HG03439 (cell line): Measurements from ENCODE around the gene ZBTB46.
"Not testable (repeated sequence)": the region's sequence is repeated elsewhere in the genome, so short reads cannot be mapped to it uniquely, and the experiment has no call there.

Source experiments
- ATAC-seq: cut with Tn5 transposase; IDR thresholded peaks from one replicate; pipeline ENCODE4 v1.9.1; 2021; ENCODE audit warnings: mild to moderate bottlenecking, moderate library complexity; ENCODE audit not compliant: unreplicated experiment

ZBTB46 gene

GRCh38 chr20:63736893-63737694 is 94.0 kb downstream of the ZBTB46 start:
- no peak for ATAC-seq

DNA sequence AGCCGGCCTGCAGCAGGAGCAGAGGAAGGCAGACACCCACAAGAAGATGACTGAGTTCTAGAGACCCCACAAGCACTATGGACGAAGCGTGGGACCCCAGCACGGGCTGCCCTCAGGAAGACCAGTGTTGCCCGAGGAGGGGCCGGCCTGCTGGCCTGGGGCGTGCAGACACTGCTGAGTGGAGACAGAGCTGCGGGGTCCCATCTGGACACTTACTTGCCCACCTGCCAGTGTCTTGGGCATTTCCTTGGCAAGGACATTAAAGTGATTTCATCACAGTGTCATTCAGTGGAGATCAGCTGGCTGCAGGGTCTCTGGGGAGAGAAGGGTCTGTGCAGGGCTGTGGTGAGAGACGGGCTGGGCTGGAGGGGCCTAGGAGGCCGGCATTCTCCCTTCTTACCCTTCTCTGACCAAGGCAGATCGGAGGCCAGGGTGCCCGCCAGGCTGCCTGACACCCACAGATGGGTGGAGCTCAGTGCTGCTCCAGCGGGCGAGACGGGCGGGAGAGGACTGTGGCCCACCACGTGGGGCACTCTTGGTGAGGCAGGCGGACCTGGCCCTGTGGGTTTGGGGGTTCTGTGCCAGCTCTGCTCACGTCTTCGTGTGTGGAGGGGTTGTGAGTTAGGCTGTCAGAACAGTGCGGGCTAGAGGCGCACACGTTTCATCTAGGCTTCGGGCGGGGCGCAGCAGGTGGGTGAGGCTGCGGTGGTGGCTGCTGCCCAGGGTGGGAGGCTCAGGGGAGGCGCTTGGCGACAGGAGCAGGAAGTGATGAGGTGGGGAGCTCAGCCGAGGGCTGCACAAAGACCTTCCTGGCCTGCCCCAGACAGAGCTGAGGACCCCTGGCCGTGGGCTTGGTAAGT is 95.0 kb downstream of the ZBTB46 start, which contains the start of gene LIME1:
TSS of gene LIME1 (plus strand) at position 806 of the 860 bp plus-strand sequence. CDS start 886 bp downstream, outside the sequence.
- no peak for ATAC-seq

DNA sequence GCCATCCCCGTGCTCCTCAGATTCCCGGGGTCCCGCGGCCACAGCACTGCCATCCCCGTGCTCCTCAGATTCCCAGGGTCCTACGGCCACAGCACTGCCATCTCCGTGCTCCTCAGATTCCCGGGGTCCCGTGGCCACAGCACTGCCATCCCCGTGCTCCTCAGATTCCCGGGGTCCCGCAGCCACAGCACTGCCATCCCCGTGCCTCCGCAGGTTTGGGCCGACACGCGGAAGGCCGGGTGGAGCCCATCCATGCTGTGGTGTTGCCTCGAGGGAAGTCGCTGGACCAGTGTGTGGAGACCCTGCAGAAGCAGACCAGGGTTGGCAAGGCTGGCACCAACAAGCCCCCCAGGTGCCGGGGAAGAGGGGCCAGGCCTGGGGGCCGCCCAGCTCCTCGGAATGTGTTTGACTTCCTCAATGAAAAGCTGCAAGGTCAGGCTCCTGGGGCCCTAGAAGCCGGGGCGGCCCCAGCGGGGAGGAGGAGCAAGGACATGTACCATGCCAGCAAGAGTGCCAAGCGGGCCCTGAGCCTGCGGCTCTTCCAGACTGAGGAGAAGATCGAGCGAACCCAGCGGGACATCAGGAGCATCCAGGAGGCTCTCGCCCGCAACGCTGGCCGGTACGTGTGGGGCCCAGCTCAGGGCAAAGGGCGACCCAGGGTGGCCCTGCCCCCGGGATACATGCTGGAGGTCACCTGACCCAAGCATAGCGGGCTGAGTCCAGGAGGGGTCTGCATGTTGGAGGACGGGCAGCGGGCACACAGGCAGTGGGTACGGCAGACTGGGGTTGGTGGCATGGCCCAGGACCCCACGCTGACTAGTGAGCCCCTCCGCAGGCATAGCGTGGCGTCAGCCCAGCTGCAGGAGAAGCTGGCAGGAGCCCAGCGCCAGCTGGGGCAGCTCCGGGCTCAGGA is 95.9 kb downstream of the ZBTB46 start:
- no peak for ATAC-seq

DNA sequence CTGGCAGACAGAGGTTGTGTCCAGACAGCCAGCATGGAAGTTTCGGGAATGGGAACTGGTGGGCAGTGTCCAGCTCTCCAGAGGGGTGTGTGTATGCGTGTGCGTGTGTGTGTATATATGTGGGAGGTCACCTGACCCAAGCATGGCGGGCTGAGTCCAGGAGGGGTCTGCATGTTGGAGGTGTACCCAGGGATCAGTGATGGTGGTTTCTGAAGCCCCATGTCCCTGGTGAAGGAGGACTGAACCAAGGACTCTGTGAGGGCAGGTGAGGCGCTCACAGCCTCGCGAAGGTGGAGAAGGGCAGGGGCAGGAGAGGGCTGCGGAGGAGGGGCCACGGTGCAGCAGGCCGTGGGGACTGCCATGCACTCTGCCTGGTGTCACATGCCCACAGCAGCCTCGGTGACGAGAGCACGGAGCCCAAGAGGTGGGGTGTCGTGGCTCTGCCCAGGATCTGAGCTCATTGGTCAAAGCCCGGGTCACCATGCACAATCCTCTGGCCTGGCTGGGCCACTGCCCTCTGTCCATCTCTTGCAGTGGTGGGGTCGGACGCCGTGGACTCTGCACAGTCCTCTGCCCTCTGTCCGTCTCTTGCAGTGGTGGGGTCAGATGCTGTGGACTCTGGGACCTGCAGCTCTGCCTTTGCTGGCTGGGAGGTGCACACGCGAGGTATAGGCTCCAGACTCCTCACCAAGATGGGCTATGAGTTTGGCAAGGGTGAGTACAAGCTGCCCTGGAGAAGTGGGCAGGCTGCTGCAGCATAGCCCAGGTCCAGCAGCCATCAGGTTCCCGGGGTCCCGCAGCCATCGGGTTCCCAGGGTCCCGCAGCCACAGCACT is 96.7 kb downstream of the ZBTB46 start:
- ATAC-seq = no peak

DNA sequence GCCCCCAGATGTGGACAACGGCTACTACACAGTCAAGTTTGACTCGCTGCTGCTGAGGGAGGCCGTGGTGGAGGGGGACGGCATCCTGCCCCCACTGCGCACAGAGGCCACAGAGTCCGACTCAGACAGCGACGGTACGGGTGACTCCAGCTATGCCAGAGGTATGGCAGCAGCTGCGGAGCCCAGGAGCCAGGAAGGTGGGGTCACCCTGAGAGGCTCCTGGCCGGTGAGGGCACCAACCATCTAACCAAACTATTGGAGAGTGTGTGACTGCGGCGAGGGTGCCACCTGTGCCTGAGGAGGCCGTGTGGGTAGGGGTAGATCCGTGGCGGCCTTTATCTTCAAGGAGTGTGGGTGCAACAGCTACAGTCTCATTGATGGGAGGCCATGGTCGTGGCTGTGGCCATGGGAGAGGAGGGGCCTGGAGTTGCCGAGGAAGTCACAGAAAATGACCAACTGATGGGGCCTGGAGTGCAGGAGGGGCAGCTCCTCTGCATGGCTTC is 97.4 kb downstream of the ZBTB46 start:
- no peak for ATAC-seq

GRCh38 chr20:63733117-63733516 is 97.9 kb downstream of the ZBTB46 start:
- ATAC-seq = no peak

GRCh38 chr20:63732118-63733095 is 98.7 kb downstream of the ZBTB46 start:
- ATAC-seq = no peak

DNA sequence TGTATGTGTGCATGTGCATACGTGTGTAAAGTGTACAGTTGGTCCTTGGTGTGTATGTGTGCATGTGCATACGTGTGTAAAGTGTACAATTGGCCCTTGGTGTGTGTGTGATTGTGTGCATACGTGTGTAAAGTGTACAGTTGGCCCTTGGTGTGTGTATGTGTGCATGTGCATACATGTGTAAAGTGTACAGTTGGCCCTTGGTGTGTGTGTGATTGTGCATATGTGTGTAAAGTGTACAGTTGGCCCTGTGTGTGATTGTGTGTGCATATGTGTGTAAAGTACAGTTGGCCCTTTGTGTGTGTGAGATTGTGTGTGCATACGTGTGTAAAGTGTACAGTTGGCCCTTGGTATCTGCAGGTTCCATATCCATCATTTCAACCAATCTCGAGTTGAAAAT is 99.7 kb downstream of the ZBTB46 start:
- ATAC-seq = no peak

- ATAC-seq = not testable (repeated sequence)
Observed at GRCh38 chr20:63730189-63730733, 100.8 kb downstream of the ZBTB46 start.

DNA sequence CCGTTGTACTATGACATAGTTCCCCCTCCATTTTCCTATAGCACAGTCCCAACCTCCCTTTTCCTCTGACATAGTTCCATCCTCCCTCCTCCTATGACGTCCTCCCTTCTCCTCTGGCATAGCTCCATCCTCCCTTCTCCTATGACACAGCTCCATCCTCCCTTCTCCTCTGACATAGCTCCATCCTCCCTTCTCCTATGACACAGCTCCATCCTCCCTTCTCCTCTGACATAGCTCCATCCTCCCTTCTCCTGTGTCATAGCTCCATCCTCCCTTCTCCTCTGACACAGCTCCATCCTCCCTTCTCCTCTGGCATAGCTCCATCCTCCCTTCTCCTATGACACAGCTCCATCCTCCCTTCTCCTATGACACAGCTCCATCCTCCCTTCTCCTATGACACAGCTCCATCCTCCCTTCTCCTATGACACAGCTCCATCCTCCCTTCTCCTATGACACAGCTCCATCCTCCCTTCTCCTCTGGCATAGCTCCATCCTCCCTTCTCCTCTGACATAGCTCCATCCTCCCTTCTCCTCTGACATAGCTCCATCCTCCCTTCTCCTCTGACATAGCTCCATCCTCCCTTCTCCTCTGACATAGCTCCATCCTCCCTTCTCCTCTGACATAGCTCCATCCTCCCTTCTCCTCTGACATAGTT is 108.0 kb downstream of the ZBTB46 start:
- ATAC-seq = not testable (repeated sequence)

DNA sequence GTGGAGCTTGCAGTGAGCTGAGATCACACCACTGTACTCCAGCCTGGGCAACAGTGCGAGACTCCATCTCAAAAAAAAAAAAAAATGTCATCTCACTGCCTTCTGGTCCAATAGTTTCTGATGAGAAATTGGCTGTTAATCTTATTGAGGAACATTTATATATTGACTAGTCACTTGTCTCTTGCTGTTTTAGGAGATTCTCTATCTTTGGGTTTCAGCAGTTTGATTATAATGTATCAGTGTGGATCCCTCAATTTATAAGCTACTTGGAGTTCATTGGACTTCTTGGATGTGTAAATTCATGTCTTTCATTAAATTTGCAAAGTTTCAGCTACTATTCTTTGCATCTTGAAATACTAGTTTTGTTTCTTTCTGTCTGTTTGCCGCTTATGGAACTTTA is 112.1 kb downstream of the ZBTB46 start:
- ATAC-seq = no peak

DNA sequence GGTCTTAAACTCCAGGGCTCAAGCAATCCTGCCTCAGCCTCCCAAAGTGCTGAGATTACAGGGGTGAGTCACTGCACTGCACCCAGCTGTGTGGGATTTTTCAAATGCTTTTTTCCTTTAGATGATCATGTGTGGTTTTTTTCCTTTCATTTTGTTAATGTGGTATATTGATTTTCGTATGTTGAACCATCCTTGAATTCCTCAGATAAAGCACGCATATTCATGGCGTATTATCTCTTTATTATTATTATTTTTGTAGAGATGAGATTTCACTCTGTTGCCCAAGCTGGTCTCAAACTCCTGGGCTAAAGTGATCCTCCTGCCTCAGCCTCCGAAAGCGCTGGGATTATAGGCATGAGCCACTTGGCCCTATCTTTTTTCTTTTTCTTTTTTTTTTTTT is 116.2 kb downstream of the ZBTB46 start:
- no peak for ATAC-seq

DNA sequence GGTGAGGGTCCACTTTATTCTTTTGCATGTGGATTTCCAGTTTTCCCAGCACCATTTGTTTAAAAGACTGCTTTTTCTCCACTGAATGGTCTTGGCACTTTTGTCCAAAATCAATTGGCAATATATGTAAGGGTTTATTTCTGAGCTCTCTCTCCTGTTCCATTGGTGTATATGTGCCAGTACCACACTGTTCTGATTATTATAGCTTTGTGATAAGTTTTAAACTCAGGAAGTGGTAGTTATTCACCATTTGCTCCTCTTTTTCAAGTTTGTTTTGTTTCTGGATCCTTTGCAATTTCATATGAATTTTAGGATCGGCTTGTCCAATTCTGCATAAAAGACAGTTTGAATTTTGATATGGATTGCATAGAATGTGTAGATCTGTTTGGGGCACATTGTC is 118.9 kb downstream of the ZBTB46 start:
- ATAC-seq = no peak

- ATAC-seq = no peak
Observed at GRCh38 chr20:63711085-63711645, 119.9 kb downstream of the ZBTB46 start.

GRCh38 chr20:63709149-63709527 is 121.9 kb downstream of the ZBTB46 start:
- ATAC-seq = no peak

DNA sequence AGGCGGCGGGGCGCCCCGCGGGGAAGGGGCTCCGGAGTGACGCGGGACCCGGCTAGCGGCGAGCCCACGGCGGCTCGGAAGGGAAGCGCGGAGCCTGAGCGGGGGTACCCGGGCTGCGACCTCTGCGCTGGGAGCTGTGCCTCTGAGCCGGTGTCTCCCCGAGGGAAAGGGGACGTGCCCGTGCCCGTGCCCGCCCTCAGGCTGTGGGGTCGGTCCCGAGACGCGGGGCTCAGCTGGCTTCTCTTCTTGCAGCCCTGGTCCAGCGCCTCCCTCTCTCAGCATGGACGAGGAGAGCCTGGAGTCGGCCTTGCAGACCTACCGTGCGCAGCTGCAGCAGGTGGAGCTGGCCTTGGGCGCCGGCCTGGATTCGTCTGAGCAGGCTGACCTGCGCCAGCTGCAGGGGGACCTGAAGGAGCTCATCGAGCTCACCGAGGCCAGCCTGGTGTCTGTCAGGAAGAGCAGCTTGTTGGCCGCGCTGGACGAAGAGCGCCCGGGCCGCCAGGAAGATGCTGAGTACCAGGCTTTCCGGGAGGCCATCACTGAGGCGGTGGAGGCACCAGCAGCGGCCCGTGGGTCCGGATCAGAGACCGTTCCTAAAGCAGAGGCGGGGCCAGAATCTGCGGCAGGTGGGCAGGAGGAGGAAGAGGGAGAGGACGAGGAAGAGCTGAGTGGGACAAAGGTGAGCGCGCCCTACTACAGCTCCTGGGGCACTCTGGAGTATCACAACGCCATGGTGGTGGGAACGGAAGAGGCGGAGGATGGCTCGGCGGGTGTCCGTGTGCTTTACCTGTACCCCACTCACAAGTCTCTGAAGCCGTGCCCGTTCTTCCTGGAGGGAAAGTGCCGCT is 122.5 kb downstream of the ZBTB46 start:
- ATAC-seq = peak; percentile 12
